Trophoblast cell (in vitro differentiated cells and primary cell): Measurements from ENCODE around the gene LSG1.
A peak's percentile ranks its signal among the peaks of the same experiment; 100 is the strongest.

Source experiments
- DNase-seq, 2 donors: peaks; one replicate each; pipeline ENCODE4 v3.0.0-alpha.2; 2016
- H2AFZ ChIP-seq: 2 replicates; pipeline ENCODE4 v1.6.1; 2013; ENCODE audit warnings: low read length, moderate library complexity, mild to moderate bottlenecking; ENCODE audit not compliant: insufficient read depth, poor library complexity
- H2AK5ac ChIP-seq: 2 replicates; pipeline ENCODE4 v1.6.1; 2013; ENCODE audit warnings: mild to moderate bottlenecking, low read length
- H2BK120ac ChIP-seq: 2 replicates; pipeline ENCODE4 v1.6.1; 2013; ENCODE audit warnings: low read length, mild to moderate bottlenecking, moderate library complexity; ENCODE audit not compliant: insufficient read depth, poor library complexity
- H2BK12ac ChIP-seq: 2 replicates; pipeline ENCODE4 v1.6.1; 2013; ENCODE audit warnings: mild to moderate bottlenecking, low read length, moderate library complexity
- H2BK5ac ChIP-seq: 2 replicates; pipeline ENCODE4 v1.6.1; 2013; ENCODE audit warnings: low read length, low read depth, moderate library complexity, mild to moderate bottlenecking; ENCODE audit not compliant: poor library complexity
- H3K14ac ChIP-seq: 2 replicates; pipeline ENCODE4 v1.6.1; 2013; ENCODE audit warnings: mild to moderate bottlenecking, low read length
- H3K18ac ChIP-seq: 2 replicates; pipeline ENCODE4 v1.6.1; 2013; ENCODE audit warnings: mild to moderate bottlenecking, low read length
- H3K23ac ChIP-seq: 2 replicates; pipeline ENCODE4 v1.6.1; 2013; ENCODE audit warnings: low read length
- H3K27ac ChIP-seq: 2 replicates; pipeline ENCODE4 v1.5.1; 2013; ENCODE audit warnings: low read depth, mild to moderate bottlenecking, inconsistent platforms, low read length, moderate library complexity
- H3K27me3 ChIP-seq: 2 replicates; pipeline ENCODE4 v1.6.1; 2013; ENCODE audit warnings: inconsistent platforms, mild to moderate bottlenecking, low read length, moderate library complexity; ENCODE audit not compliant: insufficient read depth
- H3K36me3 ChIP-seq, 2 experiments: 1 replicate in 1 of 2; 2 replicates in 1 of 2; pipeline ENCODE4 v1.6.1; 2013; ENCODE audit warnings: low read length in 2 of 2, mild to moderate bottlenecking in 2 of 2, moderate library complexity in 1 of 2; ENCODE audit not compliant: insufficient read depth in 2 of 2, control insufficient read depth in 1 of 2
- H3K4ac ChIP-seq: 2 replicates; pipeline ENCODE4 v1.6.1; 2013; ENCODE audit warnings: low read depth, mild to moderate bottlenecking, low read length, moderate library complexity
- H3K4me1 ChIP-seq, 2 experiments: 1 replicate in 1 of 2; 2 replicates in 1 of 2; pipeline ENCODE4 v1.6.1; 2013; ENCODE audit warnings: low read length in 2 of 2, mild to moderate bottlenecking in 2 of 2, moderate library complexity in 1 of 2; ENCODE audit not compliant: insufficient read depth in 2 of 2, control insufficient read depth in 1 of 2
- H3K4me2 ChIP-seq: 2 replicates; pipeline ENCODE4 v1.6.1; 2013; ENCODE audit warnings: inconsistent platforms, mild to moderate bottlenecking, low read length, moderate library complexity
- H3K4me3 ChIP-seq: 2 replicates; pipeline ENCODE4 v1.5.1; 2013; ENCODE audit warnings: mild to moderate bottlenecking, low read depth, low read length, inconsistent platforms
- H3K79me1 ChIP-seq: one replicate; pipeline ENCODE4 v1.6.1; 2013; ENCODE audit warnings: low read length
- H3K79me2 ChIP-seq: 2 replicates; pipeline ENCODE4 v1.6.1; 2013; ENCODE audit warnings: low read length, mild to moderate bottlenecking; ENCODE audit not compliant: control insufficient read depth, insufficient read depth, poor library complexity
- H3K9ac ChIP-seq: 2 replicates; pipeline ENCODE4 v1.6.1; 2013; ENCODE audit warnings: mild to moderate bottlenecking, low read length
- H3K9me3 ChIP-seq: 2 replicates; pipeline ENCODE4 v1.6.1; 2013; ENCODE audit warnings: low read depth, mild to moderate bottlenecking, control low read depth, inconsistent platforms, low read length; ENCODE audit not compliant: insufficient read depth
- H4K12ac ChIP-seq: 2 replicates; pipeline ENCODE4 v1.6.1; 2013; ENCODE audit warnings: low read depth, mild to moderate bottlenecking, low read length, moderate library complexity
- H4K8ac ChIP-seq: 2 replicates; pipeline ENCODE4 v1.6.1; 2013; ENCODE audit warnings: low read depth, mild to moderate bottlenecking, low read length, moderate library complexity
- H4K91ac ChIP-seq: one replicate; pipeline ENCODE4 v1.6.1; 2013; ENCODE audit warnings: low read depth, mild to moderate bottlenecking, low read length, moderate library complexity
- WGBS: extraction: QIAGEN DNeasy Blood & Tissue Kit; methylation state at CpG from one replicate; pipeline ENCODE4 v1.1.7; 2013; ENCODE audit warnings: missing lambda C conversion rate; ENCODE audit not compliant: insufficient read length, insufficient coverage; ENCODE audit errors: extremely low coverage; 5-methylcytosine and 5-hydroxymethylcytosine counted together

LSG1 gene

GRCh38 chr3:194657439-194657838, 14.6 kb downstream of the LSG1 start:
- no peak overlapping the region for H3K4me3 ChIP-seq
- H3K9me3 ChIP-seq: no peaks in the 10 kb centered on the region
- H3K18ac ChIP-seq: no peak overlapping the region
- H3K79me2 ChIP-seq: no peaks in the 10 kb centered on the region
- H3K36me3 ChIP-seq: peaks cover 11 to 22% of the 10 kb centered on the region in 2 experiments
- H4K12ac ChIP-seq: no peak overlapping the region
- H3K23ac ChIP-seq: no peak overlapping the region
- H2AK5ac ChIP-seq: no peak overlapping the region
- no peak overlapping the region for H2BK120ac ChIP-seq
- no peak overlapping the region for H4K8ac ChIP-seq
- H3K4me2 ChIP-seq: no peak overlapping the region
- no CpG with 5 or more reads among the region's 7 CpGs for WGBS
- H3K9ac ChIP-seq: no peak overlapping the region
- no peak overlapping the region for H2AFZ ChIP-seq
- no peak overlapping the region for H3K14ac ChIP-seq
- no peaks in the 10 kb centered on the region for H3K27me3 ChIP-seq
- no peak overlapping the region for H4K91ac ChIP-seq
- H3K27ac ChIP-seq: no peak overlapping the region
- H3K4me1 ChIP-seq: no peaks in the 10 kb centered on the region
- no peak overlapping the region for H3K4ac ChIP-seq
- H3K79me1 ChIP-seq: no peaks in the 10 kb centered on the region
- DNase-seq: peak in 1 of 2 donors; percentile 16
- no peak overlapping the region for H2BK12ac ChIP-seq
- no peak overlapping the region for H2BK5ac ChIP-seq

DNA sequence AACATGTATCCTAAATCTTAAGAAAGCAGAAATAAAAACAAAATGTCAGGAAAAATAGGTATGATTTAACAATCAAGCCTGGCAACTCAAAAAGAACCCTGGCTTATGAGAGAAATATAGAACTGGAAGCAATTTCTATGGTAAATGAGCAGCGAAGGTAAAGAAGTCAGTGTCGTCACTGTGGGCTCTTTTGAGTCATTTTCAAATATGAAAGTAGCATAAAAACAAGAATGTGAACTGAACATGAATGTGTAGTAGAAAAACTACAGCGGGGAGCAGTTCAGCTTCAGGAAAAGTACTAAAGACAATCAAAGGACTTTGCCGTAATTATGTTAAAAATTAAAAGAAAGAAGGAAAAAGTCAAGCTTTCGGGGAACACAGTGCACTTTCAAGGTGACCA, 17.5 kb downstream of the LSG1 start:
- Histone ChIP-seq H2BK12ac (no peak overlapping the region), H3K79me1 (no peaks in the 10 kb centered on the region), H4K12ac (no peak overlapping the region), H3K4me1 (no peaks in the 10 kb centered on the region), H2BK5ac (no peak overlapping the region), H3K27ac (no peak overlapping the region), H3K4ac (no peak overlapping the region), H3K79me2 (no peaks in the 10 kb centered on the region), H4K8ac (no peak overlapping the region), H2AFZ (no peak overlapping the region), H3K4me2 (no peak overlapping the region), H4K91ac (no peak overlapping the region), H2AK5ac (no peak overlapping the region), H3K18ac (no peak overlapping the region), H3K9ac (no peak overlapping the region), H3K9me3 (no peaks in the 10 kb centered on the region), H3K36me3 (peaks cover 13 to 27% of the 10 kb centered on the region in 2 experiments), H3K23ac (no peak overlapping the region), H3K27me3 (no peaks in the 10 kb centered on the region), H3K14ac (no peak overlapping the region), H3K4me3 (no peak overlapping the region), H2BK120ac (no peak overlapping the region)
- no CpG with 5 or more reads among the region's 5 CpGs for WGBS
- no peak for DNase-seq

DNA sequence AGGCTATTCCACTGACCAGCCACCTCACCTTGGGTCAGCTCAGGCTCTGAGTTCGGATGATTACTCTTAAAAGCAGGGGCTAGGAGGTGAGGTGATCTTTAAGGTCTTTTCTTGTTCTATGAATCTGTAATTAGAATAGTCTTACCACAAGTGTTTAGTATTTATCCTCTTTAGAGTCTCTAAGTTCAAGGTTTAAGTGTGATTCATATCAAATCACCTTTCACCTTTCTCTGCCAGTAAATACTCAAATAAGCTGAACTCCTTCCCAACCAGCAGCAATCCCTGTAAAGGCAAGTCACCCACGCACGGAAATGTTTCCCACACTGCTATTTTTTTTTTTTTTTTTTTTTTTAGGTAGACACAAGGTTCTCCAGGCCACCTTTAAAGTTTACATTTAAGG, 24.2 kb downstream of the LSG1 start:
- Histone ChIP-seq H4K91ac (no peak overlapping the region), H3K4ac (no peak overlapping the region), H2AFZ (no peak overlapping the region), H3K14ac (no peak overlapping the region), H3K27ac (no peak overlapping the region), H3K9me3 (no peaks in the 10 kb centered on the region), H3K4me3 (no peak overlapping the region), H2BK12ac (no peak overlapping the region), H3K27me3 (no peaks in the 10 kb centered on the region), H3K36me3 (peaks cover 13 to 28% of the 10 kb centered on the region in 2 experiments), H2BK120ac (no peak overlapping the region), H4K8ac (no peak overlapping the region), H2BK5ac (no peak overlapping the region), H2AK5ac (no peak overlapping the region), H3K79me1 (no peaks in the 10 kb centered on the region), H3K79me2 (no peaks in the 10 kb centered on the region), H3K4me1 (no peaks in the 10 kb centered on the region), H3K18ac (no peak overlapping the region), H3K23ac (no peak overlapping the region), H3K4me2 (no peak overlapping the region), H4K12ac (no peak overlapping the region), H3K9ac (no peak overlapping the region)
- no CpG with 5 or more reads among the region's 3 CpGs for WGBS
- DNase-seq: no peak

- Histone ChIP-seq H3K36me3 (peaks cover 14 to 24% of the 10 kb centered on the region in 2 experiments), H4K12ac (no peak overlapping the region), H3K4ac (no peak overlapping the region), H3K14ac (no peak overlapping the region), H3K9ac (no peak overlapping the region), H3K9me3 (no peaks in the 10 kb centered on the region), H3K4me3 (no peak overlapping the region), H3K4me2 (no peak overlapping the region), H4K91ac (no peak overlapping the region), H2AFZ (no peak overlapping the region), H3K18ac (no peak overlapping the region), H2AK5ac (no peak overlapping the region), H2BK120ac (no peak overlapping the region), H3K79me2 (no peaks in the 10 kb centered on the region), H2BK12ac (no peak overlapping the region), H3K4me1 (peaks cover 0 to under 1% of the 10 kb centered on the region in 2 experiments), H4K8ac (no peak overlapping the region), H3K27ac (no peak overlapping the region), H3K79me1 (no peaks in the 10 kb centered on the region), H2BK5ac (no peak overlapping the region), H3K23ac (no peak overlapping the region), H3K27me3 (no peaks in the 10 kb centered on the region)
- peak; percentile 6 to 80 for DNase-seq
- no CpG with 5 or more reads among the region's 2 CpGs for WGBS
Measured at GRCh38 chr3:194642769-194643168, 29.2 kb downstream of the LSG1 start.
